A549 (cell line): ENCODE data around the gene ZNF785.

Source experiments
- CEBPB ChIP-seq, 2 experiments: fragments of >200 bp in 1 of 2; sonication (Bioruptor Twin) in 1 of 2; formaldehyde crosslinking in 1 of 2; IDR thresholded peaks; 2 replicates each; pipeline ENCODE4 v1.6.1; 2012 to 2016
- CTCF ChIP-seq: fragments of >200 bp; sonication (Bioruptor Twin); formaldehyde crosslinking; IDR thresholded peaks from 3 replicates; pipeline ENCODE4 v1.5.1; 2016
- EP300 ChIP-seq, 2 experiments: fragments of >200 bp; sonication (Bioruptor Twin); formaldehyde crosslinking; IDR thresholded peaks; 2 replicates in 1 of 2; 3 replicates in 1 of 2; pipeline ENCODE4 v1.6.1; 2016 to 2017
- MAX ChIP-seq: IDR thresholded peaks from 2 replicates; pipeline ENCODE4 v1.6.1; 2012
- POLR2A ChIP-seq: IDR thresholded peaks from 2 replicates; pipeline ENCODE4 v1.6.1; 2012; ENCODE audit warnings: mild to moderate bottlenecking, low read length
- RAD21 ChIP-seq, 2 experiments: fragments of >200 bp in 1 of 2; sonication (Bioruptor Twin) in 1 of 2; formaldehyde crosslinking in 1 of 2; IDR thresholded peaks in 1 of 2; conservative IDR thresholded peaks in 1 of 2; 2 replicates in 1 of 2; 3 replicates in 1 of 2; pipeline ENCODE4 v1.6.1; 2012 to 2018; ENCODE audit warnings: inconsistent platforms in 1 of 2
- RCOR1 ChIP-seq: fragments of 150-350 bp; IDR thresholded peaks from 2 replicates; pipeline ENCODE4 v1.6.1; 2014; ENCODE audit warnings: antibody characterized with exemption, low read length, low read depth
- REST ChIP-seq: fragments of 200-600 bp; sonication (generic); IDR thresholded peaks from 2 replicates; pipeline ENCODE4 v1.6.1; 2016; ENCODE audit warnings: antibody characterized with exemption, mild to moderate bottlenecking, moderate library complexity
- ZSCAN20 ChIP-seq: fragments of 250-450 bp; sonication (Bioruptor Pico); IDR thresholded peaks from 2 replicates; pipeline ENCODE4 v1.8.0; 2022; ENCODE audit warnings: mild to moderate bottlenecking, moderate library complexity

- TF ChIP-seq CTCF (no peak), CEBPB (IDR thresholded peaks at IDR 0.05) (no peak), REST (no peak), ZSCAN20 (CRISPR knock-in tag) (no peak), POLR2A (no peak), RAD21 (conservative IDR thresholded peaks at IDR 0.05 in 1 of 2, IDR thresholded peaks at IDR 0.05 in 1 of 2) (no peak), MAX (no peak), RCOR1 (no peak), EP300 (IDR thresholded peaks at IDR 0.05) (no peak)
Observed at GRCh38 chr16:30533748-30534367, 51.6 kb downstream of the ZNF785 start.
